HG03097 (cell line): ENCODE data around the gene ANKRD10.
"Not testable (repeated sequence)": the region's sequence is repeated elsewhere in the genome, so short reads cannot be mapped to it uniquely, and the experiment has no call there.

Source experiments
- ATAC-seq: cut with Tn5 transposase; IDR thresholded peaks from one replicate; pipeline ENCODE4 v1.9.1; 2021; ENCODE audit not compliant: unreplicated experiment, low FRiP score

The ANKRD10 gene

GRCh38 chr13:110915057-110915873, at the start of gene ANKRD10:
ANKRD10 (minus strand) TSS chr13:110915069; CDS start chr13:110914934, 135 bp downstream.
- ATAC-seq = peak; percentile 83

GRCh38 chr13:110964229-110965037, 49.6 kb upstream of the ANKRD10 start:
- ATAC-seq = no peak

- ATAC-seq = no peak
These were observed 48.7 kb upstream of the ANKRD10 start for GRCh38 chr13:110963554-110963970.

- no peak for ATAC-seq
These were observed 47.1 kb upstream of the ANKRD10 start for GRCh38 chr13:110961959-110962358.

- no peak for ATAC-seq
These were observed 45.3 kb upstream of the ANKRD10 start for GRCh38 chr13:110960204-110960603.

GRCh38 chr13:110957931-110958330, 43.1 kb upstream of the ANKRD10 start:
- ATAC-seq = no peak

GRCh38 chr13:110957181-110957884, 42.5 kb upstream of the ANKRD10 start:
- no peak for ATAC-seq

- ATAC-seq = not testable (repeated sequence)
These were observed 41.3 kb upstream of the ANKRD10 start for GRCh38 chr13:110956216-110956615.

GRCh38 chr13:110955608-110956007, 40.7 kb upstream of the ANKRD10 start:
- not testable (repeated sequence) for ATAC-seq

GRCh38 chr13:110955072-110955503, 40.2 kb upstream of the ANKRD10 start:
- ATAC-seq = not testable (repeated sequence)

GRCh38 chr13:110954533-110954920, 39.7 kb upstream of the ANKRD10 start:
- not testable (repeated sequence) for ATAC-seq

GRCh38 chr13:110953833-110954532, 39.1 kb upstream of the ANKRD10 start:
- no peak for ATAC-seq

GRCh38 chr13:110953416-110953815, 38.5 kb upstream of the ANKRD10 start:
- ATAC-seq = no peak

GRCh38 chr13:110952135-110952534, 37.3 kb upstream of the ANKRD10 start:
- ATAC-seq = not testable (repeated sequence)

GRCh38 chr13:110950819-110951570, 36.1 kb upstream of the ANKRD10 start:
- ATAC-seq = no peak

GRCh38 chr13:110950356-110950755, 35.5 kb upstream of the ANKRD10 start:
- ATAC-seq = no peak

- ATAC-seq = no peak
These were observed 34.8 kb upstream of the ANKRD10 start for GRCh38 chr13:110949628-110950027.

- no peak for ATAC-seq
These were observed 34.2 kb upstream of the ANKRD10 start for GRCh38 chr13:110949116-110949515.

GRCh38 chr13:110947338-110947737, 32.5 kb upstream of the ANKRD10 start:
- not testable (repeated sequence) for ATAC-seq
